CD1c-positive myeloid dendritic cell (primary cell): ENCODE results near the gene ADAMTS20.

Experiments used
- DNase-seq: peaks from one replicate; pipeline ENCODE4 v3.0.0-alpha.2; 2016; ENCODE audit errors: extremely low spot score

Gene ADAMTS20

DNA sequence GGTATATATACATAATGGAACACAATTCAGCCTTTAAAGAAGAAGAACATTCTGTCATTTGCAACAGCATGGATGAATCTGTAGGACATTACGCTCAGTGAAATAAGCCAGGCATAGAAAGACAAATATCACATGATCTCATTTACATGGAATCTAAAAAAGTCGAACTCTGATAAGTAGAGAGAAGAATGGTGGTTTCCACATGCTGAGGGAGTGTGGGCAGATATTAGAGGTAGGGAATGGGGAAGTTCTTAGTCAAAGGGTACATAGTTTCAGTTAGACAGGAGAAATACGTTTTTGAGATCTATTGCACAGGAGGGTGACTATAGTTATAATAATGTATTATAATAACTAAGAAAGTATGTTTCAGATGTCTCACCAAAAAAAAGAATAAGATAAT lies 71.4 kb downstream of the ADAMTS20 start:
- peak; percentile 8 for DNase-seq

DNA sequence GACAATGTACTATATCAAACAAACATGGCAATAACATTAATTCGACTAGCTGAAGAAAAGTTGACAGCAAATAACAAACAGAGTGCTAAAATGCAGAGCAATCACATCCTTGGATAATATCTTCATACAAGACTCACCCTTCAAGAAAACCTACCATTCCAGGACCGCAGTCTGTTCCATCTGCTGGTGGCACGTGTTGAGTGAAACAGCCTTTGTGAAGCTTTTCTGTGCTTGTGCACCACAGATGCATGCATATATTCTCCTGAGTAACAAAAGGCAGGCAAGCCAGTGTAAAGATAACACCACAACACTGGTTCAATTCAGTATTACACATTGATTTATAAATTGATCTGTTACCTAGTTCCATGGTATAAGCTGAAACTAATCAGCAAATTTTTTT lies 89.3 kb downstream of the ADAMTS20 start:
- DNase-seq: no peak

DNA sequence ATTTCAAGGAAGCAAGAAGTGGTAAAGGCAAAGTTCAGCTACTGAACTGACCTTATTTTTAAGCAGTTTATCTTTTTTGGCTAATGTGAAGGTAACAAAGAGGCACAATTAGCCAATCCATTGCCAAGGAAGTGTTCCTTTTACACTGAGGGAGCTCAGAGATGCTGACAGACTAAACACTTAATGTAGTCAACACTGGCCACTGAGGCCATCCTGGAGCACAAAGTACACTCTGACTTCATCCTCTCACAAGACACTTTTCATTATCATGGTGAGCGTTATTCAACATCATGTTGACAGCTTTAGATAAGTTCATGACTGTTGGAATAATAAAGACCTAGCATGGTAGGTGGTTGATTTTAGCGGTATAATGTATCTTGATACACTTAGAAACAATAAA lies 89.9 kb downstream of the ADAMTS20 start:
- no peak for DNase-seq

DNA sequence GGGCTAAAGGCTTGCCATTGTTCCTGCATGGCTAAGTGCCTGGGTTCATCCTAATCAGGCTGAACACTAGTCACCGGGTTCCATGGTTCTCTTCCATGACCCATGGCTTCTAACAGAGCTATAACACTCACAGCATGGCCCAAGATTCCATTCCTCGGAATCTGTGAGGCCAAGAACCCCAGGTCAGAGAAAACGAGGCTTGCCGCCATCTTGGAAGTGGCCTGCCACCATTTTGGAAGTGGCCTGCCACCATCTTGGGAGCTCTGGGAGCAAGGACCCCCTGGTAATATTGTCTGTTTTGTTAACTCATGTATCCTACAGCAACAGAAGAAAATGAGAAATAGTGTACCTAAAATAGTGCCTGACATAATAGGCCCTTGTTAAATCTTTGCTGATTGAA lies 92.7 kb downstream of the ADAMTS20 start:
- no peak for DNase-seq

DNA sequence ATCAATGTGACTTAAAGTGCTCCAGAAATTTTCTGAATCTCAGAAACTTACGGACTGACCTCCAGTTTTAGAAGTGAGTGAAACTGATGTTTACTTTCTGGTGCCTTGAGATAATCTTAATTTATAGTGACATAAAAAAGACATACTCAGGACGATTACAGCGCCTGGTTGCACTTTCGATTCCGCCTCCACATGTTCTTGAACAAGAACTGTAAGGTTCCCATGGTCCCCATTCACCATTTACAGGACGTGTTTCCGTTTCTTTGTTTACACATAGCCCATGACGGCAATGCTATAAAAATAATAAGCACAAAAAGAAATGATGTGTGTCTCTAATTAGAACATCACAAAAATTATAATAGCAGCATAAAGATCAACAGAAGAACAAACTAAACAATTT lies 98.2 kb downstream of the ADAMTS20 start:
- no peak for DNase-seq

DNA sequence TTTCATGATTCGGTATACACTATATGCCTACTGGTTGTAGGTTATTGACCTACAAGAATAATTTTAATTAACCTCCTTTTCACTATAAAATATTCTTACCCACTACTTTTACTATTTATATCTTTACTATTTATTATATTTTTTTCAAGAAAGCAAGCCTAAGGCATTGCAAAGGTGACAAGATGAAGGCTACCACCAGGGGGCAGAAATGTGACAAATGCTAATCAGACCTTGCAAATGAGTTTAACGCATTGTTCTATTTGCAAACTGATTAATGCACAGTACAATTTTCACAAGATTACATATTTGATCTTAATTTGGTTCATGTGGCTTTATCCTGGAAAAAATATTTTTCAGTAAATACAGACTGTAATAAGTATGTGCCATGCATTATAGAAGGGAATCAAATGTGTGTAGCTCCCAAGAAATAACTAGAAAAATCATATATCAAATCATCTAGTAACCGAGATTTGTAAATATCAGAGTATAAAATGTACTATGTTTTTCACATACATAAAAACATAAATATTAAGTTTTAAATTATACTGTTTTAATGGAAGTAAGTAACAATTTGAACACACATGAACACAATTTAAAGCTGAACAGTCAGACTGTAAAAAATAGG lies 107.0 kb downstream of the ADAMTS20 start:
- DNase-seq: peak; percentile 63

DNA sequence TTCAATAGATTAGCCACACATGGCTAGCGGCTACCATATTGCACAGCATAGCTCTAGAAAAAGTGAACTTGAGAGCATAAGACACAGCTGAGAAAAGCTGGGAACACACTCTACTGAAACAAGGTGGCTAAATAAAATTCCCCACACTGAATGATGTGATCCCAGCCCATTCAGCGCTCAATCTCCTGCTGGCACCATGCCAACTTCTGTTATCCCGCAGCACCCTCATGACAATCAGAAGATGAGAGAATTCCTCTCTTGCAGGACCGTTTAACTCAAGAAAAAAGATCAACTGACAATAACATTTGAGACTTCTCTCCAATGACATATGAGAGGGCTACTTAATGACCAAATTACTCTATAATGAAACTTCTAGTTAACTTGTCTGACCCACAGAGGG lies 115.4 kb downstream of the ADAMTS20 start:
- DNase-seq: no peak

DNA sequence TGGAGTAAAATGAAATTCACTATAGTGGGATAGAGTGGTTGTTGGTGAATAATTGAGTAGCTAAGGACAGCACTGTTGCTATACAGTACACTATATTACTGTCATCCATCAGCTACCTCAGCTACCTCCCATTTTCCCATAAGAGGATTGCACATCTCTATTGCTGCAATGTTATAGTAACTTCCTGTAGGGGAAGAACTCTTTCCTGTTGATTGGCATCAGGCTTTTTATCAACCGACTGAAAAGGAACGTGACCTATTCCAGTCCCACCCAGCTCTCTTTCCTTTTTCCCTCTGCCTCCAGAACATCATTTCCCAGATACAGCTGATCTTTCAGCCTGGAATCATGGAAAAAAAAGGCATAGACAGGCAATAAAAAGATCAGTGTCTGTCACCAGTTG lies 117.4 kb downstream of the ADAMTS20 start:
- no peak for DNase-seq

DNA sequence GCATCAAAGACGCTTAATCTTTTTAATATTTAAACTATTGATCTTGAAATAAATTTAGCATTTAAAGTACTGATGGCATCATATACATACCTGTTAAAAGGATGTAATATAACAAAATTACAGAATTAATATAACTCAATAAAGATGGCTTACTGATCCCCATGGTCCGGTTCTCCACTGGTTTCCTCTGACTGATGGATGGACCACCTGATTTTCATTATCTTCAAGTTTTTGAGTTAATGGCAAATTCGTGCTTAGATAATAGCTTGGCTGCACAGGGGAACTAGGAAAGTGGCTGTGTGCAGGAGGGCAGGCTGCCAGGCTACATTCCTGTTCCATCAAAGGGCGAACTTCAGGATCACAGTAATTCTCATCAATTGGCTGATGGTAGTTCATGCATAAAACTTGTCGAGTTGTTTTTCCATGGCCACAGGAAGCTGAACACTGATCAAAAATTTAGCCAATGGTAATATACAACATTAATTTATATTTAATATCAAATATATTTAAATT lies 123.9 kb downstream of the ADAMTS20 start:
- no peak for DNase-seq

DNA sequence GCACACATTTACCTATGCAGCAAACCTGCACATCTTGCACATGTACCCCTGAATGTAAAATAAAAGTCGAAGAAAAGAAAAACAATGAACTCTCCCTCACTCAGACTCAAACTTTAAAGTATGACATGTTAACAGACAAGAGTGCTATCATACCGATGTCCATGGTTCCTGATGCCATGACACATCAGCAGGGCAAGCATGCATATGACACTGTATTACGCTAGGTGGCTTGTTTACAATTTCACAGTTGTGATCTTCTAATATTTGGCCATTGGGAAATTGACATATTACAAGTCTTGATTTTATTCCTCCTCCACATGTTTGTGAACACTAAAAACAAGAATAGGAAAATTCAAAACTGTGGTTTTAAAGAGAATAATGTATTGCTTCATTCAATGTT lies 126.6 kb downstream of the ADAMTS20 start:
- no peak for DNase-seq

DNA sequence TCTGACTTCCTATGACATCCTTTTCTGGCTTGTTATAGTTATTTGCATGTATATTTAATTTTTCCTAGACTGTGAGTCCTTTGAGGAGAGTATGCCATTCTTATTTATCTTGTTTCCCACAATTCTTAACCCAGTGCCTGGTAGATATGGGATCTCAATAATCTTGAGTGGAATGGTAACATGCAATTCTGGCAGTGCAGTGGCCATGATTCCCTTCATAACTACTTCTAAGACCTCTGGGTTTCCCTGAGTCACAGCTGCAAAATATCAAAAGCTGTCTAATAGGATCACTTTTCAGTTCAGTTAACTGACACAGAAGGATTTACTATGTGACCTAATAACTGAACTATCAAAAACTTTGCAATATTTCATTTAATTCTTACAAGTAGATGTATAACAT lies 135.0 kb downstream of the ADAMTS20 start:
- no peak for DNase-seq

DNA sequence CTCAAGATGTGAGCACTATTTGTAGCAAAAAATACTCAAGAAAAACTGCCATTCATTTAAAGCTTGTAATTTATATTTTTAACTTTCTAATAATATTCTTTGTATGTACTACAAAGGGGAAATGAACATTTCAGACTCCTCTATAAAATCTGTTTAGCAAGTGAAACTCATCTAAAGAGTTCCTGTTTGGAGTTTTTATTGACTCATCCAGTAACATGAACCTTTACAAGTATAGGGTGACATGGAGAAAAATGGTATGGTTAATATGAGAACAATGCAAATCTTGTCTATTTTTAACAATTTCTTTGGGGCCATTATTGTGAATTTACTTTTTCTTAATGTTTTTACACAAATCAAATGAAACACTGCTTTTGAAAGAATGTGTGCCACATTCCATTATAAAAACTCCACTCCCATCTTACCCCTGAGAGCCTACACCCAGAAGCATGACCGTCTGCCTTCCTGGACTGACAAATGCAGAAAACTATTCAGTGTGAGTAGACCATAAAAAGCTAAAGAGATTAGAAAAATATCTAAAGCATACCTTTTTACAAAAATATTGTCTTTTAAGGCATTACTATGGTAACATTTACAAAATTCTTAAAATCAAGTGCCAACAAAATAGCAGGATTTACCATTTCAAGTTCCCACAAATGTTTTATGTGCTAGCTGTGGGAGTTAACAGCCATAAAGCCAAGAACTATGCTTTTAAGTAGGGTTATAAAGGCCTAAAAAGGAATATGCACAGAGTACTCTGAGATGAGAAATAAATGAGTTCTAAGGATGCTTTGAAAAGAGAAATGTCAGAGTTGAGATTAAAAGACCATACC lies 144.0 kb downstream of the ADAMTS20 start:
- DNase-seq: no peak

DNA sequence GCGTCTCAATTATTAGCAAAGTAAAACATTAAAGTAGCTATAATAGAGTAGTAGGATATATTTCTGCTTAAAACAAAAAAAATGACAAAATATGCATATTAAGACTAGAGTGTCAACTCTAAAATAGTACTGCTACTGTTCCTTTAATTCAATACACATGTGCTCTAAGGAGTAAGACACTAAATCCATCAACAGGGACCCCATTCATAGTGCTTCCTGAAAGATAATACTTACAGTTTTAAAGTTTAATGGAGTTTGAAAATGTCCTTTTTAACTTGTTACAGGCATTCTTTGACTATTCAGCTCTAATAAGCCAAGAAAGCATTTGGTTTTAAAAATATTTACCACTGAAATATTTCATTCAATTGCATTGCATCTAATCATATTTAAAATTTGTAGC lies 145.2 kb downstream of the ADAMTS20 start:
- no peak for DNase-seq

DNA sequence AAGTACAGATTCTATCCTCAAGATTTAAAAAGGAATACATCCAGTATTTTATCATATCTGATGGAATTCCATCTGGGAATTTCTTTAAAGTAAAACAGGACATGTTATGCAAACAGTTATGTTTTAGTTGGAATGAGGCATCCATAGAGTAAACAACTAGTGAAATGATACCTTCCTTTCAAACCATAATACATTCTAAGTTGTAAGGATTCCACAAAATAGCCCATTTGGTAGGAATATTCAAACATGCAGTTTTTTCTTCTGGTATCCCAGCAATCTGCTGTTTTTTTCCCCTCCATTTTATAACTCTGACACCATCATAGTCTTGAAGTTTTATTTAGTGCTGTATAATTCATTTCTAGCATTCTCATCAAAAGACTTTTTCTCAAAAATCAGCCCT lies 149.6 kb downstream of the ADAMTS20 start:
- no peak for DNase-seq

DNA sequence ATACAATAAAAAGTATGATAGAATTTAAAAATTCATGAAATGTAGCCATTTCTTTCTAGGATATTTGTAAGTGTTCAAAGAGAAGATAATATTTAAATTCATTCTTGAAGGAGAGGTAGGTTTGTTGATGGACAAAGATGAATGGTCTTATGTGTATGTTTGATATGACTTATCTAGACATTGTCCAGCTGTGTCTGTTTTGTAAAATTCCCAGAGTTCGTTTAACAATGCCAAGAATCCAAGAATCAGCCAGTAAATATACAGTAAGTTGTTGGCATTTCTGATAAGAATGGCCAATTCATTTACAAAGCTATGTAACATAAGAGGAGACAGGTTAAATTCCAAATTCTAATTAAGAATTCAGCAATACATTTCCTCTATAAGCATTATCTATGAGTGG lies 150.9 kb downstream of the ADAMTS20 start:
- DNase-seq: no peak

DNA sequence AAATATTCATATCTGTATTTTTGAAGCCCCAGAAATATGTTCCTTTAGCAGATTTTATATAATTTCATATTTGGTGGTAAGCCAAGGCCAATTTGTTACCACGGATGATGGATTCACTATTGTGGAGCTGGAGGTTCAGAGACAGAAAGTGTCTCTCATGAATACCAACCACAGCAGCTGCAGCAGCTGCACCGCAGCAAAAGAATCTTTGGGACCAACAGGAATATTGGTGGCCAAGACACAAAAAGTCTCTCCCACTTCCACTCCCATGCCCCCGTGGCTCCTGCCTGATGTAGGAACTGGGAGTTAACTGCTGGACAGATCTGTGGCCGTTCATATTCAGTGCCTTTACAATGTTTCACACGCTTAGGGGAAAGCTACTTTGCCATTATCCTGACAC lies 155.3 kb downstream of the ADAMTS20 start:
- no peak for DNase-seq

DNA sequence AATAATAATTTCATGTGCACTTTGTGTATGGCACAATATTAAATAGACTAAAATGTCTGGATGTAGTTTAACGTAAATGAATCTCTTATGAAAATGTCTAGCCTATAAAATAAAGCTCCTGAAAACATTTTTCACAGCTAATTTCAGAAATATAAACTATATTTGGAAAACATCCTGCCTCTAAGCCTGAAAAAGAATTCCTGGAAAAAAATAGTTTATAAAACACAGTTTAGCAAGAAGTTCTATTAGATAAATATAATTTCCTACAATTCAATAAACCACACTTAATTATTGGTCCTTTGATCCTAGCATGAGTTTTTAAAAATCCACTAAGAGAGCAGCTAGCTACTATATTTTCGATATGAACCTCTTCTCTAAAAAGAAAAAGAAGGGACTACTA lies 159.9 kb downstream of the ADAMTS20 start:
- no peak for DNase-seq

DNA sequence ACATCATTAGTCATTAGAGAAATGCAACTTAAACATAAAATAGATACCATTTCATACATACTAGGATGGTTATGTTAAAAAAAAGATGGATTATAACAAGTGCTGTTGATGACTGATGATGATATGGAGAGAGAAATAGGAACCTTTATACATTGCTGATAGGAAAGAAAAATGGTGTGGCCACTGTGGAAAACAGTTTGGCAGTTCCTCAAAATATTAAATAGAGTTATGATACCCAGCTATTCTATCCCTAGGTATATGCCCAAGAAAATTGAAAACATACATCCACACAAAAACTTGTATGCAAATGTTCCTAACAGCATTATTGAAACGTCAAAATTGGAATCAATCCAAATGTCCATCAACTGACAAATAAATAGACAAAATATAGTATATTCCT lies 170.1 kb downstream of the ADAMTS20 start:
- no peak for DNase-seq

DNA sequence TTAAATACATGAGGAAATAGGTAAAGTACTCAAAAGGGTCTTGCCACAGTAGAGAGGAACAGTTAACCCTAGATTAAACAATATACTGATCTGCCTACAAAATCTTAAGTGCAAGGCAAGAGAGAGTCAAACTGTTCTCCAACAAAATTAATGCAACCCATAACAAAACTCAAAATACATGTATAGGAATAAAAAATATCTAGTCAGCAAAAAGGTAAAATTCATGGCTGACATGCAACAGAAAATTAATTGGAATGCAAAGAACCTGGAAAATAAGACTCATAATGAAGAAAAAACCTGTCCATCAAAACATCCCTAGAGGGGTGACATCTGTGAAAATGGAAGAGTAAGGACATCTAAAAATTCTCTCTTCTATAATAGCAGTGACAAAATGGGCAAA lies 173.6 kb downstream of the ADAMTS20 start:
- DNase-seq: no peak

DNA sequence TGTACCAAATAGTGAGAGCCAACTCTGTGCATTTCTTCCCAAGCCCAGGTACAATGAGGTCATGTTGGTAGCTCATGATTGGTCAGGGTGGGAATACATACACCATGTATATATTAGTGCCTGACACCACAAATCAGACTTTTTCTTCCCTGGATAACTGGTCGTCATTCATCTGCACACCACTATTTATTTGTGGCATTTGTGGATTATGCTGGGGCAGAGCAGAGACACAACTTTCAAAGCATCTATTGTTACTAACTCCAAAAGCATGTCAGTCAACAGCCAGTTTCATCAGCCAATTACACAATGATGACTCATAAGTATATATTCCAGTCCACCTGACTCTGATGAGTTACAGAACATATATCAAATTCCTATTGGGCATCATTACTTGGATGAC lies 181.7 kb downstream of the ADAMTS20 start:
- no peak for DNase-seq

DNA sequence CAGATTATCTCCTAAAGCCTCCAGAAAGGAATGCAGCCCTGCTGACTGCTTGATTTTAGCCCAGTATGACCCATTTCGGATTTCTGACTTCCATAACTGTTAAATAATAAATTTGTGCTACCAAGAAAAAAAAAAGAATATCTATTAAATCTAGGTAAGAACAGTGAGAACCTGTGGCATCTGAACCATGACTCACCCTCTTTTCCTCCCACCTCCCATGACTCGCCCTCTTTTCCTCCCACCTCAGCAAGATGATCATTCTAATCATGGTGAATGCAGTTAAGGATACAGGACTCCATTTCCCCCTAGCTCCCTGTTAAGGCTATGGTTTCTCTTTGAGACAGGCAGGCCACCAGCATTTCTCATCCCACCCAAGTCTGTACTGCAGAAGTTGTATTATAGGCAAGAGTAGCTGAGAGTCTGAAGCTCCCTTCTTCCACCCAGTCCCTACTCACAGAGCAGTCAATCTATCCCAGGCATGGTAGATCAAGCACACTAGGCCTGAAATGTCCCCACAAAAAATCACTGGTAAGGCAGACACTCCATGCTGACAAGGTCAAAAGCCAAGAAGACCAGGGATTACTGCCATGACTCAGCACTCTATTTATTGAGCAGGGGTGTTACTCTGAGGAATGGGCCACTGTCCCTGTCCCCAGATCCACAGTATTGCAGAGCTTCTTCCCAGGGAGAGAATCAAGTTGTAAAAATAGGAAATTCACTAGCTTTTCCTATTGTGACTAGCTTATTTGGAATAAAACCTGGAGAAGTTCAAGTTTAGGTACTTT lies 188.9 kb downstream of the ADAMTS20 start:
- DNase-seq: no peak

DNA sequence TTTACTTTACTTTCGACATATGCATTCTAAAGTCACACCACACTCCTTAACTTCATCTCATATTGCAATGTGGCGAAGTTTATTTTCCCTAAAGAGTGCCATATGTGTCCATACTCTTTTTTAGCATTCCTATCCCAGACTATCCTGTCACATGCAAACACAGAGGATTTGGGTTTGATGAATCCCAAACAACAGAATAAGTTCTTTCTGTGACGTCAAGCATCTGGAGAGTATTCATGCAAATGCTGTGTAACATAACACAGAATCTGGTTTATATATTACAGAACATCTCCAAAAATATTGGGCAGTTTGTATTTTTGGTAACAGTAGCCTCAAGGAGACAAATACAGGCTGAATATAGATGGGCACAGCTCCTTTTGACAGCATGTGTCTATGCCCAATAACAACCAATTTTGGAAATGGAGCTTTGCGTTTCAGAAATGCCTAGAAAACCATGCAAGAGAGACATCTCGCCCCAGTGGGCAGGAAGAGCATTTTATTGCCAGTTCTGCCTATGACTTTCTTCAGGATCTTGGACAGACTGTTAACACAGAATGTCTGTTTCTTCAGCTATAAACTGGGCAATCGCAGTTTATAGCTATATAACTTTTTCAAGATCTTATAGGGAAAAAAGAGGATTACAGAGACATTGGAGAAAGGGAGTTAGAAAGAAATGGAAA lies 190.8 kb downstream of the ADAMTS20 start:
- no peak for DNase-seq
